Measurements from ENCODE around the gene ANO9.

DNA sequence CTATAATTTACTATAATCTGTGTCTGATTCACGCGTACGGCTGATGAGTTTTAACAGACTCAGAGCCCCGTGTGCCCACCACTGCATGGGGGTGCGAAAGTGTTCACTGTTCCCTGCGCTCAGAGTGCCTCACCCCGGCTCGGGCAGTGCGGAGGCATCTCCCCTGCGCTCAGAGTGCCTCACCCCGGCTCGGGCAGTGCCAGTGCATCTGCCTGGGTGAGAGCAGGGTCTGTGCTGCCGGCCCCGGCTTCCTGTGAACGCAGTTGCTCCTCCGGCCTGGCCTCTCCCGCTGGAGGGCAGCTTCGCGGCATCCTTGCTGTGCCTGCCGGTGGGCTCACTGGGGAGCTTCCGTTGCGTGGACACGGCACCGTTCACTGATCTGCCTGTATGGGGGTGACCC lies 22.5 kb upstream of the ANO9 start:
- TF ChIP-seq, protein P1, sequence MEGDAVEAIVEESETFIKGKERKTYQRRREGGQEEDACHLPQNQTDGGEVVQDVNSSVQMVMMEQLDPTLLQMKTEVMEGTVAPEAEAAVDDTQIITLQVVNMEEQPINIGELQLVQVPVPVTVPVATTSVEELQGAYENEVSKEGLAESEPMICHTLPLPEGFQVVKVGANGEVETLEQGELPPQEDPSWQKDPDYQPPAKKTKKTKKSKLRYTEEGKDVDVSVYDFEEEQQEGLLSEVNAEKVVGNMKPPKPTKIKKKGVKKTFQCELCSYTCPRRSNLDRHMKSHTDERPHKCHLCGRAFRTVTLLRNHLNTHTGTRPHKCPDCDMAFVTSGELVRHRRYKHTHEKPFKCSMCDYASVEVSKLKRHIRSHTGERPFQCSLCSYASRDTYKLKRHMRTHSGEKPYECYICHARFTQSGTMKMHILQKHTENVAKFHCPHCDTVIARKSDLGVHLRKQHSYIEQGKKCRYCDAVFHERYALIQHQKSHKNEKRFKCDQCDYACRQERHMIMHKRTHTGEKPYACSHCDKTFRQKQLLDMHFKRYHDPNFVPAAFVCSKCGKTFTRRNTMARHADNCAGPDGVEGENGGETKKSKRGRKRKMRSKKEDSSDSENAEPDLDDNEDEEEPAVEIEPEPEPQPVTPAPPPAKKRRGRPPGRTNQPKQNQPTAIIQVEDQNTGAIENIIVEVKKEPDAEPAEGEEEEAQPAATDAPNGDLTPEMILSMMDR (IDR thresholded peaks at IDR 0.05): no peak
- TF ChIP-seq POLR2A (IDR thresholded peaks at IDR 0.05): no peak

All from esophagus squamous epithelium (tissue), 4 donors.